ENCODE data around the gene SYNC. TPM values are rescaled to one million over a fixed set of nuclear protein-coding genes. Genes with fewer than 3 reads are reported as not detected.
"Not testable (repeated sequence)": the region's sequence is repeated elsewhere in the genome, so short reads cannot be mapped to it uniquely, and the experiment has no call there.

SYNC gene
- total RNA-seq, 1 donor from 2014 or later = 9.1 TPM

GRCh38 chr1:32727876-32728275, 25.3 kb upstream of the SYNC start:
- no peak for DNase-seq (ENCODE audit: low spot score)
- intact Hi-C loops (cut with DNase I) = no loop called here
- ATAC-seq = no peak

DNA sequence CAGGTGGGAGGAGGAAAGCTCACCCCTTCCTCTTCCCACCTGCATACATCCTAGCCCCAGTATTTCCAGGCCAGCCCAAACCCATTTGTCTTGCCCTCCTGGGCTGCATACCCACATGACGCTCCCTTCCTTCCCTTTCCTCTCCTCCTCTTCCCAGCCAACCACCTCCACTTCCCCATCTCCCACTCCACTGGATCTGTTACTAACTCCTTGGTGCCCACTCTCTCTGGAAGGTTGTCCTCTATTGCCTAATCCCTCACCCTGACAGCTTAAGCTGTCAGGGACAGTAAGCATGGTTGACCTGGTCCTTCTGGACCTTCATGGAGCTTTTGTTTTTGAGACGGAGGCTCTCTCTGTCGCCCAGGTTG, 23.0 kb upstream of the SYNC start:
- intact Hi-C loops (cut with DNase I) = no loop called here
- ATAC-seq (no peak), DNase-seq (ENCODE audit: low spot score) (no peak)

DNA sequence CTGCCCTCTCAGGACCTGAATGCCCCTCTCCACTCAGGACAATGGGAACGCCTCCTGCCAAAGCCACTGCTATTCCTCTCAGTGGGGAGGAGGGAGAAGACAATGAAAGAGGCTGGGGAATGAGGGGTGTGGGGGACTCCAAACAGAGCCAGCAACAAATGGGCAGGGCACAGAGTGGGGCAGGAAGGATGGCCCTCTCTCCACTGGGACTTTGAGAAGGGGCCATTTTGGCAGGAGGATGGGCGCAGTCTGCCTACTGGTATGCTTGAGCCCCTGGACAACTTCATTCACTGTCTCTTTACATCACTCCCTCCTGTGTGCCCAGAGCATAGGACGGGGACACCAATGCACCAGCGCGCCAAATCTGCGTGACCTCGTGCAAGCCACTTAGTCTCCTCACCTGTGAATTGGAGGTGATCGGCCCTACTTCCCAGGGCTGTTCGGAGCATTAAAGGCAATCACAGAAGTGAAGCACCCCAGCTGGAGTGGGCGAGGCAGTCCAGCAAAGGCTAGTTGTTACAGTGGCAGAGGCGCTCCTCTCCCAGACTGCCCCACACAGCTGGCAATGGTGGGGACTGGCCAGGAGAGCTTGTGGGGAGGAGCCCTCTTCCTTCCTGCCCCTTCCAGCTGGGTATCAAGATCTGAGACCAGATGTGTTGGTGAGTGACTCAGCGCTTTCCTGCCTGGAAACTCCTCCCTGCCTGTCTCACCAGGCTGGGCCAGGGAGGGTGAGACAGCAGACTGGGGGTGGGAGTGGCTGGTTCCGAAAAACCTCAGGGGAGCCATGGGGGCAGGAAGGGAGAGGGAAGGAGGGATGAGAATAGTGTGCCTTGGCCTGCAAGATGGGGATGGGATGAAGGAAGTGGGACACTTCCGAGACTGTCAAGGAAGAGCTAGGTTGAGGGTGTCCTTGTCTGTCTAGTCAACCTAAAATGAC, 22.4 kb upstream of the SYNC start:
- intact Hi-C loops (cut with DNase I) = no loop called here
- ATAC-seq (peak; percentile 89), DNase-seq (ENCODE audit: low spot score) (no peak)

- DNase-seq (ENCODE audit: low spot score) (no peak), ATAC-seq (no peak)
- intact Hi-C loops (cut with DNase I) = no loop called here
These were observed 17.2 kb upstream of the SYNC start for GRCh38 chr1:32719681-32720275.

DNA sequence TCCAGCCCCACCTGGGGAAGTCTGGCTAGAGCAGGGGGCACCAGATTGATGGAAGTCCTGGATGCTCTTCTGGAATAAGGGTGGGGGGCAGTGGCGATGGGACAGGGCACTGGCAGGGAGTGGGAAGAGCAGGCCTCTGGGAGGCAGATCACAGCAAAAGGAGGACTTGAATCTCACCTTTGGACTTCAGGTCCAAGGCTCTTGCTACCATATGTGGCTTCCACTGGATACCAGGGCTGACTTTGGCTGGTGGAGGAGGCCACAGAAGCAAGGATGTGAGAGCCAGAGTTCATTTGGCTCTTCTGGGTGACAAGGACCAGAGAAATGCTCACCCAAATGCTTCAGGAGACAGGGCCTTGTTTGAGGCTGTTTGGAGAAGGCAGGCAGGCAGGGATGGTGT, 16.0 kb upstream of the SYNC start:
- DNase-seq (ENCODE audit: low spot score) (no peak), ATAC-seq (no peak)
- intact Hi-C loops (cut with DNase I) = no loop called here

- intact Hi-C loops (cut with DNase I) = no loop called here
- no peak for ATAC-seq
These were observed 15.5 kb upstream of the SYNC start for GRCh38 chr1:32718036-32718435.

GRCh38 chr1:32717503-32717902, 14.9 kb upstream of the SYNC start:
- ATAC-seq = no peak
- intact Hi-C loops (cut with DNase I) = no loop called here
- no peak for DNase-seq (ENCODE audit: low spot score)

More at GRCh38 chr1:32718036-32718435, 15.5 kb upstream of the SYNC start:
- DNase-seq (ENCODE audit: low spot score) = no peak

- intact Hi-C loops (cut with DNase I) = no loop called here
- ATAC-seq (peak; percentile 26), DNase-seq (ENCODE audit: low spot score) (no peak)
These were observed 14.0 kb upstream of the SYNC start for GRCh38 chr1:32716312-32717148.

DNA sequence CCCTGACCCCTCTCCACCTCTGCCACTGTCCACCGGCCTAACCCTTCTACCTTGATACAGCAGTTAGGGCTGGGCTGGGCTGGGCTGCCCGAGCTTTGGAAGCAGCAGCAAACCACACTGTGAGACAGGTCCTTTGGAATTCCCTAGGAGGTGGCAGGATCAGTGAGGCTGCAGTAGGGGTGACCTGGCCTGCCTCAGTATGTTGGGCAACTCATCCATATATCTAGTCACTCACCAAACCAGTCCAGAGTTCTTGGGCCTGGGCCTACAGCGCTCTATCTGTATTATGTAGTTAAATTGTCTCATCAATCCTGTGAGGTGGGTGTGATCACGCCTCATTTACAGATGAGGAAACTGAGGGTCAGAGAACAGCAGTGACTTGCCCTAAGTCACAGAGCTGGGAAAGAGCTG, 13.3 kb upstream of the SYNC start:
- DNase-seq (ENCODE audit: low spot score) = no peak
- intact Hi-C loops (cut with DNase I) = no loop called here
- no peak for ATAC-seq

DNA sequence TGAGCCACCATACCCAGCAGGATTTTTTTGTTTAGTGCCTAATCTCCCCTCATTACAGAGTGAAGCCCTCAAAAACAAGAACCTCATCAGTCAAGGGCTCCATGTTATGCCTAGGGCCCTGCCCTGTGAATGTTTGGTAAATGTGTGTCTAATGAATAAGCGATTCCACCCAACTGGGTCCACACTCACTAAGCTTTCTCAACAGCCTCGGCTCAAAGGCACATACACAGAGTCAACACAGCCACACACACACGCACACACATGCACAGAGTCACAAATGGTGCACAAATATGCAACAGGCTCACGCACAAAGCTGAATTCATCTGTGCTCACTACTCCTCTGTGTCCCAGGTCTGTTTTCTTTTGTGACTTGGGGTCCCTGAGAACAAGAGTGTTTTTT, 11.7 kb upstream of the SYNC start:
- no peak for ATAC-seq
- intact Hi-C loops (cut with DNase I) = loop anchor here (5.0 kb wide), 1 partner anchor 58 kb away; no protein-coding TSS in a partner anchor
- DNase-seq (ENCODE audit: low spot score) = no peak

DNA sequence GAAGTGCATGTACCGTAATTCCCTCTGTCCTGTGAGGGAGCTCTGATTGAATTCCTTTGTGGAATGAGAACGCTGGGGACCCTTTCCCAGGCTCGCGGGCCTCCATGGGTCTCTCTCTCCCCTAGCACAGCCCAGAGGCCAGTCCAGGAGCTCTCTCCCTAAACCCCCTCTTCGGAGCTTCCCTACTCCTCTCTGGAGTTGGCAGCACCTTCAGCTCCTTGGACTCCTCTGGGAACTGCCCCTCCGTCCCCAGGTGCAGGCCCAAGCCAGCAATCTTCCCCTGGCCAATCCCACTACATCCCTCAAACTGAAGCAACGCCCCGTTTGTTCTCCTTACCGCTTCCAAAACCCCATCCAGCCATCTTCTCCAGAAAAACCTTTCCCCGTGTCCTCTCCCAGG, 10.5 kb upstream of the SYNC start:
- DNase-seq (ENCODE audit: low spot score) (no peak), ATAC-seq (no peak)
- intact Hi-C loops (cut with DNase I) = loop anchor here (5.0 kb wide), 1 partner anchor 59 kb away; no protein-coding TSS in a partner anchor

- intact Hi-C loops (cut with DNase I) = loop anchor here (5.0 kb wide), 1 partner anchor 61 kb away; no protein-coding TSS in a partner anchor
- ATAC-seq; DNase-seq (ENCODE audit: low spot score): not testable (repeated sequence)
These were observed 8.7 kb upstream of the SYNC start for GRCh38 chr1:32711221-32711620.

GRCh38 chr1:32709476-32709875, 6.9 kb upstream of the SYNC start:
- DNase-seq (ENCODE audit: low spot score) (no peak), ATAC-seq (no peak)
- intact Hi-C loops (cut with DNase I) = no loop called here

DNA sequence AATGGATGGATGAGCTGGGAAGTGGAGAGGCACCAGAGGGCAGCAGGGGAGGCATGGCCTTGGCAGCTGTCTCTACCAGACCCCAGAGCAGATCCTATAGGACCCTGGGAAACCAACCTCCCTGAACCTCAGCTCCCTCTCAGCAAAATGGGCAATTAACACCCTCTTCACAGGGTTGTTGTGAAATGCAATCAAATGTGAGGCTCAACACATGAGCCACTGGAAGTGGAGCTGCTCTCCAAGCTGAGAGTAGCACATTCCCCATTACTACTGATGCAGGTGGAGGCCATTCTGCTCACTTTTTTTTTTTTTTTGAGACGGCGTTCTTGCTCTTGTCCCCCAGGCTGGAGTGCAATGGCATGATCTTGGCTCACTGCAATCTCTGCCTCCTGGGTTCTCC, 6.5 kb upstream of the SYNC start:
- no peak for ATAC-seq
- intact Hi-C loops (cut with DNase I) = no loop called here
- DNase-seq (ENCODE audit: low spot score) = no peak

DNA sequence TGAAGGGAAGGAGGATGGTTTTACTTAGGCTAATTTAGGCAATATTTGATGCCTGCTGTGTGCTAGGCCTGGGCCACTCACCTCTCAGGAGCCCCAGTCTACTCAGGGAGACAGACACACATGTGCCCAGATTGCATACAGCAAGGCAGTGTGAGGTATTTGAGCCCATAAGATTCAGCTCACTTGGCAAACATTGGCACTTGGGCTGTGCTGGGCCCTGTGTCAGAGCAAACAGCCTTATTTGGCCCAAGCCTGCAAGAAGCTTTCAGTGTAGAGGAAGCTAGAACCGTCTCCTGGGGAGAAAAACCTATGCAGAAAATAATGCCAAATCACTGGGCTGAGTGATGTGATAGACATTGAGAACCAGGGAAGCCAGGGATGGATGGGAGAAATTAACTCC, 3.9 kb upstream of the SYNC start:
- intact Hi-C loops (cut with DNase I) = no loop called here
- DNase-seq (ENCODE audit: low spot score) = no peak
- ATAC-seq = no peak

DNA sequence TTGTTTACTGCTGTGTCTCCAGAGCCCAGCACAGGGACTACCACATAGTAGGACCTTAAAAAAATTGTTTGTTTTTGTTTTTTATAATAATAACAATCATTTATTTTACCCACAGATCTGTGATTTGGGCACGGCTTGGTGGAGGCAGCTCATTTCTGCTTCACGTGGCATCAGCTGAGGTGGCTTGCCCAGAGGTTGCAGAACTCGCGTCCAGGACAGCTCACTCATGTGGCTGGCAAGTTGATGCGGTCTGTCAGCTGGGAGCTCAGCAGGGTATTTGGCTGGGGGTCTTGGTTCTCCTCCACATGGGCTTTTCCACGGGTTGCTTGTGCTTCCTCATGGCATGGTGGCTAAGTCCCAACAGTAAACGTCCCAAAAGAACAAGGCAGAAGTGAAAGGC, 2.9 kb upstream of the SYNC start:
- intact Hi-C loops (cut with DNase I) = no loop called here
- no peak for DNase-seq (ENCODE audit: low spot score)
- ATAC-seq = no peak

DNA sequence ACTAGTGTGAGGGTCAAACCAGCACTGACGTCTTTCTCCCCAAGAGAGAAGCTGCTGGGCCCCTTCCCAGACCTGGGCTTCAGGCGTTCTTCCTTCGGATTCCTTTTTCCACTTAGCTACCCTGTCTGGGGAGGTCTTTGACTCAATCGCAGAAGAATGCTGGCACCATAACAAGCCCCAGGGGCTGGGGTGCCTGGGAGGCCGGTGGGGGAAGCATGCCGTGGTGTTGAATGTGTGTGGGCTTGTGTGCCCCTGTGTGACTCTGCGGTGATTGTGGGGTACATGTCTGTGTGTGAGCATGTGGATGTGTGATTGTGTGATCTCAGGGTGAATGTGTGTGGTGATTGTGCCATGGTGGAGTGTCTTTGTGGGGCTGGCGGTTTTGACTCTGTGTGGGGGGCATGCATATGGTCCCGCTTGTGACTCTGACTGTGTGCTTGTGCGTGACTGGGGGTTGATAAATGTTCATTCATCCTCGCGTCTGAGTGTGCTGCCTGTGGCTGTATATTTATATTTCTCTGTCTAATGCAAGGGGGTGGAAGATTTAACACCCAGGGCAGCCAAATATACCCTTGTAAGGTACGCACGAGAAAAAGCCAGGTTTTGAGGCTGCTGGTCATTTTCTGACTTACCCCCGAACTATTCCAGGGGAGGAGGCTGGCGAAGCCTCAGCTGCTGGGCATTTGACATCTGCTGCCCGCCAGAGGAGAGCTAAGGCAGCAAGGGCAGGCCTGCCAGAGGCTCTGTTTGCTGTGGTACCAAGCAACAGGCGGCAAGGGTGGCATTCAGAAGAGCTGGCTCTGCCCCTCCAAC, 1.1 kb upstream of the SYNC start:
- DNase-seq (ENCODE audit: low spot score) (no peak), ATAC-seq (peak; percentile 59)
- intact Hi-C loops (cut with DNase I) = no loop called here

DNA sequence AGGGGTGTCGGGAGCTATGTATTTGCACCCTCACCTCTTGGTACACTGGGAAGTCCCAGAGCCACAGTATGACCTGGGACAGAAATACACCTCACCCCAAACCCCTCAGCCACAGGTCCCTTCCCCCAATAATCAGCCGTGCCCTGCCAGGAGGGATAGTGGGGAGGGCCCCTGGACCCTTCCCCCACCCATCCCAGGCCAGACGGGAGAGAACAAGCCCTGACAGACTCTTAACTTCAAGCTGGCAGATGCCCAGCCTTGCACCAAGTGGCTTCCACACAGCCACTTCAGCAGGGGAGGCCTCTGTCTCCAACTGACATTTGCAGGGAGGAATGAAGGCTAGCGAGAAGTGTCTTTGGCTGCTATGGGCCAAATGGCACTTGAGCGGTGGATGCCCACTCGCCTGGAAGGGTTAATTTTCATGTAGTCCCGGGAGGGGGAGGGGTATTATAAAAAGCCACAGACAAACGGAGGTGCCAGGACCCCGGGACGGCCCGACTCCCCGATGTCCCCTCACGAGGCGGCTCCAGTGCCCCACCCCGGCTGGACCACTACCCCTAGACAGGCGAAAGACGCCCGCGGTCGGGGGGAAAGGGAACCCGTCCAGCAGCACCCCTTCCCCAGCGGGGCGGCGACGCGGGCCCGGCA, 495 bp downstream of the SYNC start:
- ATAC-seq (peak; percentile 3), DNase-seq (ENCODE audit: low spot score) (peak; percentile 68)
- intact Hi-C loops (cut with DNase I) = no loop called here

All from sciatic nerve (tissue), 2 donors.